ENCODE measurements around the gene MAT2A. TPM values are rescaled to one million over a fixed set of nuclear protein-coding genes. Genes with fewer than 3 reads are reported as not detected.

MAT2A gene
- total RNA-seq, 4 donors from 2014 or later: 139 to 164 (median 145) TPM

- WGBS, 2 donors: 4% methylated on average over 51 to 61 of the region's 64 CpGs
- Histone ChIP-seq H3K27ac (peak within 1 kb of the TSS; percentile 80 to 92 (median 90)), H3K36me3 (peaks cover 0 to 25% (median 0%) of the 10 kb centered on the region in 3 donors), H3K9me3 (no peaks in the 10 kb centered on the region), H3K4me3 (peak within 1 kb of the TSS; percentile 77 to 89 (median 82)), H3K27me3 (no peaks in the 10 kb centered on the region), H3K4me1 (peaks cover 0 to 30% (median 17%) of the 10 kb centered on the region in 4 donors)
- DNase-seq (ENCODE audit: low spot score in 2 of 2): peak; percentile 92
- TF ChIP-seq POLR2A (IDR thresholded peaks at IDR 0.05): peak; percentile 69 to 71
- TF ChIP-seq CTCF (IDR thresholded peaks at IDR 0.05): peak in 4 of 5 experiments; percentile 6 to 85 (median 42)
- peak; percentile 73 to 95 for TF ChIP-seq EP300 (IDR thresholded peaks at IDR 0.05)
Observed at GRCh38 chr2:85561280-85562212, 22.6 kb downstream of the MAT2A start, which contains the start of gene GGCX. GGCX (minus strand) TSS chr2:85561493; CDS start chr2:85561428, 65 bp downstream.

GRCh38 chr2:85564144-85564563, 25.2 kb downstream of the MAT2A start:
- TF ChIP-seq EP300 (IDR thresholded peaks at IDR 0.05) (peak in 1 of 2 donors; percentile 26), CTCF (IDR thresholded peaks at IDR 0.05) (no peak)
- no peaks in the 10 kb centered on the region for H3K27me3 ChIP-seq
- 86 to 87% methylated on average over 5 of the region's 5 CpGs for WGBS, 2 donors
- H3K36me3 ChIP-seq: peaks cover 0 to 2% (median 0%) of the 10 kb centered on the region in 3 donors
- no peak for DNase-seq (ENCODE audit: low spot score in 2 of 2)
- H3K27ac ChIP-seq: no peak overlapping the region
- H3K4me3 ChIP-seq: no peak overlapping the region
- peaks cover 0 to 24% (median 17%) of the 10 kb centered on the region in 4 donors for H3K4me1 ChIP-seq
- no peaks in the 10 kb centered on the region for H3K9me3 ChIP-seq

GRCh38 chr2:85566265-85566664, 27.3 kb downstream of the MAT2A start:
- Histone ChIP-seq H3K27ac (no peak overlapping the region), H3K9me3 (no peaks in the 10 kb centered on the region), H3K4me1 (peaks cover 0 to 6% (median 3%) of the 10 kb centered on the region in 4 donors), H3K27me3 (no peaks in the 10 kb centered on the region), H3K36me3 (no peaks in the 10 kb centered on the region), H3K4me3 (no peak overlapping the region)
- WGBS, 2 donors: 80 to 87% methylated on average over 4 of the region's 4 CpGs
- TF ChIP-seq EP300 (IDR thresholded peaks at IDR 0.05): no peak
- TF ChIP-seq CTCF (IDR thresholded peaks at IDR 0.05): no peak
- no peak for TF ChIP-seq POLR2A (IDR thresholded peaks at IDR 0.05)
- DNase-seq (ENCODE audit: low spot score in 2 of 2): no peak

- 78 to 83% methylated on average over 8 of the region's 8 CpGs for WGBS, 2 donors
- Histone ChIP-seq H3K9me3 (no peaks in the 10 kb centered on the region), H3K4me1 (peaks cover 0 to 37% (median 19%) of the 10 kb centered on the region in 4 donors), H3K36me3 (no peaks in the 10 kb centered on the region), H3K27ac (no peak overlapping the region), H3K4me3 (no peak overlapping the region), H3K27me3 (no peaks in the 10 kb centered on the region)
- TF ChIP-seq EP300 (IDR thresholded peaks at IDR 0.05) (no peak), POLR2A (IDR thresholded peaks at IDR 0.05) (no peak), CTCF (IDR thresholded peaks at IDR 0.05) (no peak)
- no peak for DNase-seq (ENCODE audit: low spot score in 2 of 2)
Observed at GRCh38 chr2:85575739-85576138, 36.8 kb downstream of the MAT2A start.

GRCh38 chr2:85577063-85577385, 38.1 kb downstream of the MAT2A start:
- H3K4me3 ChIP-seq: peak overlapping the region in 1 of 4 donors; percentile 38
- H3K36me3 ChIP-seq: no peaks in the 10 kb centered on the region
- no peak for DNase-seq (ENCODE audit: low spot score in 2 of 2)
- H3K4me1 ChIP-seq: peaks cover 0 to 37% (median 19%) of the 10 kb centered on the region in 4 donors
- H3K27ac ChIP-seq: peak overlapping the region in 3 of 4 donors; percentile 69 to 78 (median 76)
- H3K27me3 ChIP-seq: no peaks in the 10 kb centered on the region
- no peak for TF ChIP-seq EP300 (IDR thresholded peaks at IDR 0.05)
- TF ChIP-seq CTCF (IDR thresholded peaks at IDR 0.05): no peak
- no peak for TF ChIP-seq POLR2A (IDR thresholded peaks at IDR 0.05)
- H3K9me3 ChIP-seq: no peaks in the 10 kb centered on the region
- WGBS, 2 donors: 71 to 73% methylated on average over 3 of the region's 3 CpGs

Measured in tibial nerve (tissue), 4 donors.